T-helper 17 cell (primary cell): ENCODE results near the gene SLC16A11. TPM values are rescaled to one million over a fixed set of nuclear protein-coding genes. Genes with fewer than 3 reads are reported as not detected.
A peak's percentile ranks its signal among the peaks of the same experiment; 100 is the strongest.
"Not testable (repeated sequence)": the region's sequence is repeated elsewhere in the genome, so short reads cannot be mapped to it uniquely, and the experiment has no call there.

Source experiments
- ATAC-seq: fragments of 150-1000 bp; cut with Tn5 transposase; 2 replicates; pipeline ENCODE4 v1.10.0; 2021; ENCODE audit warnings: mild to moderate bottlenecking, moderate library complexity
- DNase-seq, 3 donors: peaks; one replicate each; pipeline versions ENCODE4 v3.0.0 to v3.0.0-alpha.2; 2020 to 2021
- H3K9me3 ChIP-seq: one replicate; pipeline ENCODE4 v1.7.0; 2013; ENCODE audit warnings: low read length, mild to moderate bottlenecking; ENCODE audit not compliant: control insufficient read depth, poor library complexity, severe bottlenecking
- H3K27ac Mint-ChIP-seq: one replicate; pipeline ENCODE4 v1.8.0; 2022; ENCODE audit warnings: mild to moderate bottlenecking, moderate library complexity, mixed read lengths
- H3K27me3 Mint-ChIP-seq: one replicate; pipeline ENCODE4 v1.8.0; 2022; ENCODE audit warnings: mixed read lengths
- H3K36me3 Mint-ChIP-seq: one replicate; pipeline ENCODE4 v1.8.0; 2022; ENCODE audit warnings: low read depth, mixed read lengths
- H3K4me1 Mint-ChIP-seq: one replicate; pipeline ENCODE4 v1.8.0; 2022; ENCODE audit warnings: mild to moderate bottlenecking, mixed read lengths
- H3K4me3 Mint-ChIP-seq: one replicate; pipeline ENCODE4 v1.8.0; 2022; ENCODE audit warnings: mild to moderate bottlenecking, moderate library complexity, mixed read lengths
- total RNA-seq, 4 donors: library from RNA in 2 of 4; stranded (reverse) in 2 of 4; gene quantifications; one replicate each; pipeline ENCODE4 v1.2.3 and lab custom pipeline; 2022 to 2026

Gene SLC16A11
- total RNA-seq, 2 donors from 2014 or later = 0.40 TPM; not detected in 1

DNA sequence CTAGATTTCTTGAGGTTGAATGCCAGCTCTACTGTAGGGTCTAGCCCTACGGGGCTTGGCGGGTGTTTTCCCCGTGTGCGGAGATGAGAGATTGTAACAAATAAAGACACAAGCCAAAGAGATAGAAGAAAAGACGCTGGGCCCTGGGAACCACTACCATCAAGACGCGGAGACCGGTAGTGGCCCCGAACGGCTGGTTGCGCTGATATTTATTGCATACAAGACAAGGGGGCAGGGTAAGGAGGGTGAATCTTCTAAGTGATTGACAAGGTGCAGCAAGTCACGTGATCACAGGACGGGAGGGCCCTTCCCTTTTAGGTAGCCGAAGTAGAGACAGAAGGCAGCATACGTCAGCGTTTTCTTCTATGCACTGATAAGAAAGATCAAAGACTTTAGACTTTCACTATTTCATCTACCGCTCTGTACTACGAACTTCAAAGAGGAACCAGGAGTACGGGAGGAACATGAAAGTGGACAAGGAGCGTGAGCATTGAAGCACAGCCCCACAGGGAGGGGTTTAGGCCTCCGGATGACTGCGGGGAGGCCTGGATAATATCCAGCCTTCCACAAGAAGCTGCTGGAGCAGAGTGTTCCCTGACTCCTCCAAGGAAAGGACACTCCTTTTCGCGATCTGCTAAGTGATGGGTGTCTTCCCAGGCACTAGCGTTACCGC, 3.0 kb upstream of the SLC16A11 start:
- H3K4me1 Mint-ChIP-seq = peaks cover 32% of the 10 kb centered on the region
- DNase-seq (peak; percentile 50 to 67 (median 50)), ATAC-seq (peak; percentile 60)
- peak overlapping the region; percentile 95 for H3K27ac Mint-ChIP-seq
- H3K9me3 ChIP-seq, H3K36me3 Mint-ChIP-seq, H3K27me3 Mint-ChIP-seq: not testable (repeated sequence)
- H3K4me3 Mint-ChIP-seq = peak overlapping the region; percentile 92

DNA sequence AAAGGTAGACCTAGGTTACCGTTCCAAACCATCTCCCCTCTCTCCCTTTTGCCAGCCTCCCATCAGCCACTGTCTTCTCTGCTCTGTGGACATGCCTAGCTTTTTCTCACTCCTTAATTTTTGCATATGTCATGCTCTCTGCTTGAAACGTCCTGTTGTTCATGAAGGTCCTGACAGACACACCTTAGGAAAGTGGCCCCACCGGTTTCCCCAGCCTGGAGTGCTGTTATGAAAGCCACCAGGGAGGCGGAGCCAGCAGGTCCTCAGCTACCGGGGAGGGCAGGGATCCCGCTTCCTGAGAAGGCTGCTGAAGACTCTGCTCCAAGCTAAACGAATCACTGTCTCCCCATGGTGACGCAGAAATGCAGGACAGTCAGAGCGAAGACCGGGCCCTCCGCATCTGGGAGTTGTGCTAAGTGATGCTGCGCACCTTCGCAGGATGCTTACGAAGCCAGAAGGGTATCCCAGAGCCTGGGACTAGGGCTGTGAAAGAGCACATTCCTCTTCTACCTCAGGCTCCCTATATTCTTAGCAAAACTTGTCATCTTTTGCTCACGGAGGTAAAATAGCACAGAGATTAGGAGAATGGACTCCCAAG, 2.3 kb upstream of the SLC16A11 start:
- H3K36me3 Mint-ChIP-seq = no peaks in the 10 kb centered on the region
- ATAC-seq (peak; percentile 46), DNase-seq (peak; percentile 24 to 31 (median 26))
- H3K9me3 ChIP-seq = no peaks in the 10 kb centered on the region
- peaks cover 31% of the 10 kb centered on the region for H3K4me1 Mint-ChIP-seq
- peak overlapping the region; percentile 92 for H3K4me3 Mint-ChIP-seq
- peak overlapping the region; percentile 95 for H3K27ac Mint-ChIP-seq
- no peaks in the 10 kb centered on the region for H3K27me3 Mint-ChIP-seq

- Mint-ChIP-seq H3K4me1 (peaks cover 30% of the 10 kb centered on the region), H3K36me3 (no peaks in the 10 kb centered on the region), H3K27ac (peak overlapping the region; percentile 95), H3K27me3 (no peaks in the 10 kb centered on the region), H3K4me3 (peak overlapping the region; percentile 92)
- ATAC-seq (peak; percentile 57), DNase-seq (no peak)
- no peaks in the 10 kb centered on the region for H3K9me3 ChIP-seq
Observed at GRCh38 chr17:7045492-7046126, 1.7 kb upstream of the SLC16A11 start.

GRCh38 chr17:7043182-7043496, 753 bp downstream of the SLC16A11 start:
- H3K4me1 Mint-ChIP-seq = peaks cover 38% of the 10 kb centered on the region
- ATAC-seq = no peak

DNA sequence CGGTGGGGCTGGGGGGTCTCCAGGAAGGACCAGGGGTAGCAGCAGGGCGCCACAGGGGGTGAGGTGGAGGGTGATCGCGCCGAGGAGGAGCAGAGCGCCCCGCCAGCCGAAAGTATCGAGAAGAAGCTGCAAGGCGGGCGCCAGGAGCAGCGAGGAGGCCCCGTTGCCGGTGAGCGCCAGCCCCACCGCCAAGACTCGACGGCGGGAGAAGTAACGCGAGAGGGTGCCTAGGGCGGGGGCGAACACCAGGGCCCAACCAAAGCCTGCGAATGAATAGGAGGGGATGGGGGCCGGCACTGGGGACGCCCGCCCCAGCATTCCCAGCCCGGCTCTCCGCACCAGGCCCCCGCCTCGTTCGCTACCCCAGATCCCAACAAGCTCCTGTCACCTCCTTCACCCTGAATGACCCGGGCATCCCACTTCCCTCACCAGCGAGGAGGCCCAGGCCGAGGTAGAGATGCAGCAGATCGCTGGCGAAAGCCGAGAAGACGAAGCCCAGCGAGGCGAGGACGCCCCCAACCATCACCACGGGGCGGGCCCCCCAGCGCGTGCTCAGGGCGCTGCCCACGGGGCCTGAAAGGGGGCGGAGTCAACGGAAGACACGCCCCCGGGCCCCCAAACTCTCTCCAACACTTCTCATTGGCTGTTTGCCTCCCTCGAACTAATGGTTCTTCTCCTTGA, 1.3 kb downstream of the SLC16A11 start:
- no peaks in the 10 kb centered on the region for H3K9me3 ChIP-seq
- no peaks in the 10 kb centered on the region for H3K36me3 Mint-ChIP-seq
- H3K27me3 Mint-ChIP-seq = no peaks in the 10 kb centered on the region
- DNase-seq (peak; percentile 26 to 40 (median 33)), ATAC-seq (peak; percentile 29)
- H3K27ac Mint-ChIP-seq = peak overlapping the region; percentile 78
- peak overlapping the region; percentile 86 for H3K4me3 Mint-ChIP-seq
- peaks cover 38% of the 10 kb centered on the region for H3K4me1 Mint-ChIP-seq

More at GRCh38 chr17:7043182-7043496, 753 bp downstream of the SLC16A11 start:
- Mint-ChIP-seq H3K36me3 (no peaks in the 10 kb centered on the region), H3K27me3 (no peaks in the 10 kb centered on the region), H3K27ac (peak overlapping the region; percentile 78), H3K4me3 (peak overlapping the region; percentile 86)
- H3K9me3 ChIP-seq = no peaks in the 10 kb centered on the region
- no peak for DNase-seq

DNA sequence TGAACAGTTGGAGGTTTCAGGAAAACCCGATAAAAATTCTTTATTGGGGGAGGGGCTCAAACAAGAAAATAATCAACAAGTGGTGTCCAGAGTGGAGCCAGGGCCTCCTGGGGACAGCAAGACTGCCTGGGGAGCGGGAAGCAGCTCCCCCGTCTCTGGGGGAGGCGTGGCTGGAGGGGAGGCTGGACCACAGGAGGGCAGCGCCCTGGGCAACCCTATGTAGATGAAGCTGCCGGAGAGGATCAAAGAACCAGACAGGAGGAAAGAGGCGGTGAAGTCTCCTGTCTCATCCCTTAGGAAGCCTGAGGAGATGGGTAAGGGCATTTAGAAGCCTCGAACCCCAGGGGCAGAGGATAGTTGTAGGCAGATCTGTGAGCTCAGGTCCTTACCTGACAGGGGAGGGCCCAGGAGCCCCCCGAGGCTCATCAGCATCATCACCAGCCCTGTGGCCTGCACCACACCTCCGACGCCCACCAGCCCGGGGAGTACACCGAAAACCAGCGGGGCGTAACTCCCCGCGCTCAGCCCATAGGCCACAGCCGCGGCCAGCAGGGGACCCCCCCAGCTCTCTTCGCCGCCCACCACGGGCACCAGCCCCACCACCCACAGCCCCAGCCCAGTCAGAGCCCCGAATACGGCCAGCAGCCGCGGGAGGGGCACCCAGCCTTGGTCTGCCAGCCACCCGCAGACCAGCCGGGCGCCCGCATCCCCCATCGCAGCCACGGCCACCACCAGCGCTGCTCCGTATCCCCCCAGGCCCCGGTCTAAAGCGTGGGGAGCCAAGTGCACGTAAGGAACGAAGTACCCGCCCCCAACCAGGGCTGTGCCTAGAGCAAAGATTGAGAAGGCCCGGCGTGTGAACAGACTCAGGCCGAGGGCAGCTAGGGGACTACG, 2.0 kb downstream of the SLC16A11 start:
- Mint-ChIP-seq H3K36me3 (no peaks in the 10 kb centered on the region), H3K27me3 (no peaks in the 10 kb centered on the region), H3K4me3 (peak overlapping the region; percentile 86), H3K27ac (peak overlapping the region; percentile 78), H3K4me1 (peaks cover 32% of the 10 kb centered on the region)
- no peak for DNase-seq
- no peaks in the 10 kb centered on the region for H3K9me3 ChIP-seq
- ATAC-seq = peak; percentile 20

DNA sequence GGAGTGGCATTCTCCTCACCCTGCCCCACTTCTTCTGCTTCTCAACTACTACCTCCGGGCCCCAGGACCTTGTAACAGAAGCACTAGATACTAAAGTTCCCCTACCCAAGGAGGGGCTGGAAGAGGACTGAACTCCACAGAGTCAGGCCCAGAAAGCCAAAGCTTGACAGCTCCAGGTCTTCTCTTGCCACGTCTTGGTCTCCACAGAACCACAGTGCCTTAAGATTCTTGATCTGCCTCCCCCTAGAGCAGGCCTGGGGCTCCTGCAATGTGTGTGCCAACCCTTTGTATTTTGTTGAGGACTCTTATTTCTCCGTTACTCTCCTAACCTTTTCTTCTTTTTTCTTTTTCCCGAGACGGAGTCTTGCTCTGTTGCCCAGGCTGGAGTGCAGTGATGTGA, 4.1 kb downstream of the SLC16A11 start:
- no peak for ATAC-seq
- Mint-ChIP-seq H3K4me1 (peaks cover 37% of the 10 kb centered on the region), H3K36me3 (no peaks in the 10 kb centered on the region), H3K4me3 (peak overlapping the region; percentile 56), H3K27ac (peak overlapping the region; percentile 72), H3K27me3 (no peaks in the 10 kb centered on the region)
- DNase-seq = no peak
- no peaks in the 10 kb centered on the region for H3K9me3 ChIP-seq

DNA sequence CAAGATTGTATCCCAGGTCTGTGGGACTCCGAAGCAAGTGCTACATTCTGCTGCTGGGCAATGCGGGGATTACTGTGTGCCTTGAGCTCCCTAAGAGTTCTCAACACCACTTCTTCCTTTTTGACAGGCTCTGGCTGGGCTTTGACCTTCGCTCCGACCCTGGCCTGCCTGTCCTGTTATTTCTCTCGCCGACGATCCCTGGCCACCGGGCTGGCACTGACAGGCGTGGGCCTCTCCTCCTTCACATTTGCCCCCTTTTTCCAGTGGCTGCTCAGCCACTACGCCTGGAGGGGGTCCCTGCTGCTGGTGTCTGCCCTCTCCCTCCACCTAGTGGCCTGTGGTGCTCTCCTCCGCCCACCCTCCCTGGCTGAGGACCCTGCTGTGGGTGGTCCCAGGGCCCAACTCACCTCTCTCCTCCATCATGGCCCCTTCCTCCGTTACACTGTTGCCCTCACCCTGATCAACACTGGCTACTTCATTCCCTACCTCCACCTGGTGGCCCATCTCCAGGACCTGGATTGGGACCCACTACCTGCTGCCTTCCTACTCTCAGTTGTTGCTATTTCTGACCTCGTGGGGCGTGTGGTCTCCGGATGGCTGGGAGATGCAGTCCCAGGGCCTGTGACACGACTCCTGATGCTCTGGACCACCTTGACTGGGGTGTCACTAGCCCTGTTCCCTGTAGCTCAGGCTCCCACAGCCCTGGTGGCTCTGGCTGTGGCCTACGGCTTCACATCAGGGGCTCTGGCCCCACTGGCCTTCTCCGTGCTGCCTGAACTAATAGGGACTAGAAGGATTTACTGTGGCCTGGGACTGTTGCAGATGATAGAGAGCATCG, 5.6 kb downstream of the SLC16A11 start:
- H3K27ac Mint-ChIP-seq = peak overlapping the region; percentile 47
- no peaks in the 10 kb centered on the region for H3K9me3 ChIP-seq
- DNase-seq = no peak
- H3K4me3 Mint-ChIP-seq = no peak overlapping the region
- no peaks in the 10 kb centered on the region for H3K27me3 Mint-ChIP-seq
- H3K36me3 Mint-ChIP-seq = no peaks in the 10 kb centered on the region
- peaks cover 42% of the 10 kb centered on the region for H3K4me1 Mint-ChIP-seq
- ATAC-seq = no peak

GRCh38 chr17:7035591-7036368, 8.1 kb downstream of the SLC16A11 start, which contains the start of gene SLC16A13:
SLC16A13 (plus strand) TSS chr17:7036015; CDS start chr17:7036383, 368 bp downstream.
- DNase-seq (peak; percentile 94 to 99 (median 97)), ATAC-seq (peak; percentile 93)
- Mint-ChIP-seq H3K36me3 (no peaks in the 10 kb centered on the region), H3K27me3 (no peaks in the 10 kb centered on the region), H3K4me1 (peaks cover 44% of the 10 kb centered on the region), H3K4me3 (peak within 1 kb of the TSS; percentile 92), H3K27ac (peak within 1 kb of the TSS; percentile 98)
- no peaks in the 10 kb centered on the region for H3K9me3 ChIP-seq

DNA sequence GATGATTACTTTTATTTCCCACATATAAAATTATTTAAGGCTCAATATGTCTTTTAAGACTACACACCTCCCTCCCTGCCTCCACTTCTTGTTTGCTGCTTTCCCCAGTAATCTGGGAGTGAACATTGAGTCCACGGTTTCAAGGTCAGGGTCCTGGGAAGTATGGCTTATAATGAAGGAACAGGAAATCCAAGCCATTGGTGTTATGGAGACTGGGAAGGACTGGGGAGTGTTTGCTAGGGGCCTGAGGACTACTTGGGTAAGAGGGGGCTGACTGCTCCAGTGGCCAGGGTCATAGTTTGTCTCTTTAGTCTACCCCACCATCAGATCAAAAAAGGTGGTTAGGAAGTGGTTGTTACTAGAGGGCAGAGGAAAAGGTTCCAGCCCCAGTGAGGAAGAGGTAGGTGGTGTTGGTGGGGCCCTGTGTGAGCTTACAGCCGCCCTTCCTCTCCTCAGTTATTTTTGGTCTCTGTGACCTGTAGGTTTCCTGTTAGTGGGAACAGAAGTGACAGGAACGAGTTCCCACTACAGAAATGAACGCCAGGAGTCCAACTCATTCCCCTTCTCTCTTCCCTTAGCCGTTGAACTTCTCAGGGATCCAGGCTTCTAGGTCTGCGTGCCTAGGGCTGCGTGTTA, 8.8 kb downstream of the SLC16A11 start:
- ATAC-seq = peak; percentile 49
- Mint-ChIP-seq H3K27ac (peak overlapping the region; percentile 98), H3K36me3 (no peaks in the 10 kb centered on the region), H3K27me3 (no peaks in the 10 kb centered on the region), H3K4me1 (peaks cover 51% of the 10 kb centered on the region), H3K4me3 (peak overlapping the region; percentile 92)
- DNase-seq = peak in 1 of 3 donors; percentile 21
- H3K9me3 ChIP-seq = no peaks in the 10 kb centered on the region

DNA sequence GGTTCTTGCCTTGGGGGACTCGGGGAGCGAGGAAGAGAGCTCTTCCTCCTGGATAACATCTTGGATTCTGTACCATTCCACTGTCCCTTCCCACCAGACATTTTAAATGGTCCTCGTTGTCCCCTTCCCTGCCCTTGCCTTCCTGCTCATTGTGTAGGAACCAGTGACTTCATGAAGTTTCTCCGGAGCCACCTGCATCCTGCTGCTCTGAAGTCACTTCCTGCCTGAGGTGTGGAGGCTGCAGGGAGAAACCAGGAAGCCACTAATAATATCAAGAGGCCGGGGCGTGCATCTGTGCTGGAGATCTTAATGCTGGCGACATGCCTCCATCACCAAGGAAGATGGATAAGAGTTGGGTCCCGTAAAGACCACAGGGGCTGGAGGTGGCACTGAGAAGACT, 14.2 kb downstream of the SLC16A11 start:
- H3K9me3 ChIP-seq = no peaks in the 10 kb centered on the region
- DNase-seq = no peak
- peak overlapping the region; percentile 70 for H3K27ac Mint-ChIP-seq
- peaks cover 35% of the 10 kb centered on the region for H3K4me1 Mint-ChIP-seq
- no peaks in the 10 kb centered on the region for H3K36me3 Mint-ChIP-seq
- peak; percentile 80 for ATAC-seq
- H3K27me3 Mint-ChIP-seq = no peaks in the 10 kb centered on the region
- H3K4me3 Mint-ChIP-seq = peak overlapping the region; percentile 72
